Right atrium auricular region (tissue), 2 donors: ENCODE measurements around the gene RAB44. TPM values are rescaled to one million over a fixed set of nuclear protein-coding genes. Genes with fewer than 3 reads are reported as not detected.

Source experiments
- DNase-seq: peaks from one replicate; pipeline ENCODE4 v3.0.0-alpha.2; 2019; ENCODE audit warnings: low spot score
- H3K27ac ChIP-seq, 2 donors: fragments of 200-600 bp; sonication (generic); 1 replicate in 1 of 2; 2 replicates in 1 of 2; pipeline ENCODE4 v1.5.1; 2016 to 2019
- H3K27me3 ChIP-seq, 2 donors: fragments of 200-600 bp; sonication (generic); one replicate each; pipeline versions ENCODE4 v1.5.1 to v1.6.0; 2017 to 2019
- H3K36me3 ChIP-seq: fragments of 200-600 bp; sonication (generic); one replicate; pipeline ENCODE4 v1.5.1; 2016
- H3K4me1 ChIP-seq, 2 donors: fragments of 200-600 bp; sonication (generic); one replicate each; pipeline versions ENCODE4 v1.5.1 to v1.6.0; 2017 to 2019
- H3K4me3 ChIP-seq, 2 donors: fragments of 200-600 bp; sonication (generic); 1 replicate in 1 of 2; 2 replicates in 1 of 2; pipeline ENCODE4 v1.5.1; 2017 to 2019; ENCODE audit warnings: mild to moderate bottlenecking in 1 of 2, moderate library complexity in 1 of 2
- H3K9me3 ChIP-seq, 2 donors: fragments of 200-600 bp; sonication (generic); one replicate each; pipeline ENCODE4 v1.5.1; 2019
- total RNA-seq, 2 donors: library from RNA; depleted of rRNA; stranded (reverse); fragments of >200 nt; gene quantifications; one replicate each; pipeline ENCODE4 v1.1.0, GENCODE V29; 2016
- TF ChIP-seq, protein P1 (sequence below), 2 donors: fragments of 200-600 bp; sonication (generic); IDR thresholded peaks; one replicate each; pipeline ENCODE4 v1.5.1; 2019; ENCODE audit warnings: antibody characterized with exemption in 2 of 2

The RAB44 gene
- total RNA-seq, 2 donors from 2014 or later: 0.12 TPM; not detected in 1

DNA sequence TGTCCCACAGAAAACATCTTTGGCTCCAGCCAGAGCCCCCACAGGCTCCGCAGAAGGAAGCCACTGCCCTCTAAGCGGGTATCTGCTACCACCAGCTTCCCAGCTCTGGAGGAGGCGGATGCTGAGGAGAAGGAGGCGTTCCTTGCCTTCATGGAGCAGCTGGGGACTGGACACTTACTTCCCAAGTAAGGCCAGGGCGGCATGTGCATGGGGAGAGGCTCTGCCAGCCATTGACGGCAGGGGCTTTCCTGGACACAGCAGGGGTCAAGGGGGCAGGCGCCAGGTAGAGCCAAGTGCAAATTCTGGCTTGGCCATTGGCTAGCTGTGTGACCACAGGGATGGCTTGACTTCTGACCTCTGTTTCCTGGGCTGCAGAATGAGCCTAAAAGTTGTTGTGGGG, 17.8 kb downstream of the RAB44 start:
- no peaks in the 10 kb centered on the region for H3K36me3 ChIP-seq
- H3K9me3 ChIP-seq: no peaks in the 10 kb centered on the region
- no peak for DNase-seq
- TF ChIP-seq, protein P1, sequence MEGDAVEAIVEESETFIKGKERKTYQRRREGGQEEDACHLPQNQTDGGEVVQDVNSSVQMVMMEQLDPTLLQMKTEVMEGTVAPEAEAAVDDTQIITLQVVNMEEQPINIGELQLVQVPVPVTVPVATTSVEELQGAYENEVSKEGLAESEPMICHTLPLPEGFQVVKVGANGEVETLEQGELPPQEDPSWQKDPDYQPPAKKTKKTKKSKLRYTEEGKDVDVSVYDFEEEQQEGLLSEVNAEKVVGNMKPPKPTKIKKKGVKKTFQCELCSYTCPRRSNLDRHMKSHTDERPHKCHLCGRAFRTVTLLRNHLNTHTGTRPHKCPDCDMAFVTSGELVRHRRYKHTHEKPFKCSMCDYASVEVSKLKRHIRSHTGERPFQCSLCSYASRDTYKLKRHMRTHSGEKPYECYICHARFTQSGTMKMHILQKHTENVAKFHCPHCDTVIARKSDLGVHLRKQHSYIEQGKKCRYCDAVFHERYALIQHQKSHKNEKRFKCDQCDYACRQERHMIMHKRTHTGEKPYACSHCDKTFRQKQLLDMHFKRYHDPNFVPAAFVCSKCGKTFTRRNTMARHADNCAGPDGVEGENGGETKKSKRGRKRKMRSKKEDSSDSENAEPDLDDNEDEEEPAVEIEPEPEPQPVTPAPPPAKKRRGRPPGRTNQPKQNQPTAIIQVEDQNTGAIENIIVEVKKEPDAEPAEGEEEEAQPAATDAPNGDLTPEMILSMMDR (IDR thresholded peaks at IDR 0.05): no peak
- H3K4me1 ChIP-seq: no peaks in the 10 kb centered on the region
- no peak overlapping the region for H3K4me3 ChIP-seq
- H3K27ac ChIP-seq: no peak overlapping the region
- no peaks in the 10 kb centered on the region for H3K27me3 ChIP-seq

DNA sequence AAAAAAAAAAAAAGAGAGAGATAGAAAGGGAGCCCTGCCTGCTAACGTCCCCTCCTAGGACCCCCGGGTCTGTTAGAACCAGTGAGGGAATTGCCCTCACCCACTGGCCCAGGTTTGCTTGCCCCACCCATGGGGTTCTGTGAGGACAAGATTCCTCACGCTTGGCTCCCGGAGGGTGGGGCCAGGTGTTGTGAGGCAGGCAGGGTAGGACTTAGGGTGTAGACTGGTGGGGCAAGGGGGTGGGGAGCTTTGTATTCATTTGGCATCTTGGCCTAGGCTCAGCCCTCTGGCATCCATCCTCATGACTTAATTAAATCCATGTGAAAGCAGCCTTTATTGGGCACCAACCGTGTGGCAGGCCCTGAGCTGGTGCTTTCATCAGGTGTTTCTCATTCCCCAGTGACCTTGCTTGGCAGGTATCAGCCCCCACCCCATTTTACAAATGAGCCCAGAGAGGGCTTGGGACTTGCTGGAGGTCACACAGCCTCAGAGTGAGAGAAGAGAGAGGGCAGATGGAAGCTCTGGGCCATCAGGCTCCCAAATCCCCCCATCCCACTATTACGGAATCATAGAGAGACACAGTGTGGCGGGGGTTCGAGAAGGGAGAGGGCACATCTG, 19.0 kb downstream of the RAB44 start:
- Histone ChIP-seq H3K4me3 (no peak overlapping the region), H3K4me1 (no peaks in the 10 kb centered on the region), H3K36me3 (no peaks in the 10 kb centered on the region), H3K9me3 (no peaks in the 10 kb centered on the region), H3K27ac (no peak overlapping the region), H3K27me3 (no peaks in the 10 kb centered on the region)
- TF ChIP-seq, protein P1 (IDR thresholded peaks at IDR 0.05): no peak
- DNase-seq: no peak

DNA sequence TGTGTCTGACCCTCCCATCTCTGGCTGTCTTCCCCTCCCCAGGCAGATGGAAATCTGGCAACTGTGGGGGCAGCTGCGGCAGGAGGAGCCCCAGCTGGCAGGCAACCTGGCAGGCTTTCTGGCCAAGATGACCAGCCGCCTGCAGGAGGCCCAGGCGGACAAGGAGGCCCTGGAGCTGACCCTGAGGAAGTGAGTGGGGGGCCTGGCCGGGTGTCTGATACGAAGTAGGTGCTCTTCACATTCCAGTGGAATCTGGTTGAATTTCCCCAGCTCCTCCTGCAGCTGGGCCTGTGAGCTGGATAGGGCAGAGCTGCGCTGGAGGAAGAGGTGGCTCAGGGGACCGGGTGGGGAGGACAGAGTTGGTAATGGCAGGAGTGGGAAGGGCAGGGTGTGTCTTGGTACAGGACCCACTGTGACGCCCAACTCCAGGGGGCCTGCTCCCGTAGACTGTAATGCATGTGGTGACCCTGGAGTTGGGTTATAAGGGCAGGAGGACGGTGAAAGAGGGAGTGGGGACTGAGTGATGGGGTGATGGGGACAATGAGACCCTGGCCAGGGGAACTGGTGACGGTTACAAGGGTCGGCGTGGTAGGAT, 19.7 kb downstream of the RAB44 start:
- no peak for DNase-seq
- TF ChIP-seq, protein P1 (IDR thresholded peaks at IDR 0.05): no peak
- no peak overlapping the region for H3K27ac ChIP-seq
- H3K27me3 ChIP-seq: no peaks in the 10 kb centered on the region
- H3K4me1 ChIP-seq: no peaks in the 10 kb centered on the region
- H3K9me3 ChIP-seq: no peaks in the 10 kb centered on the region
- H3K4me3 ChIP-seq: no peak overlapping the region
- H3K36me3 ChIP-seq: no peaks in the 10 kb centered on the region

DNA sequence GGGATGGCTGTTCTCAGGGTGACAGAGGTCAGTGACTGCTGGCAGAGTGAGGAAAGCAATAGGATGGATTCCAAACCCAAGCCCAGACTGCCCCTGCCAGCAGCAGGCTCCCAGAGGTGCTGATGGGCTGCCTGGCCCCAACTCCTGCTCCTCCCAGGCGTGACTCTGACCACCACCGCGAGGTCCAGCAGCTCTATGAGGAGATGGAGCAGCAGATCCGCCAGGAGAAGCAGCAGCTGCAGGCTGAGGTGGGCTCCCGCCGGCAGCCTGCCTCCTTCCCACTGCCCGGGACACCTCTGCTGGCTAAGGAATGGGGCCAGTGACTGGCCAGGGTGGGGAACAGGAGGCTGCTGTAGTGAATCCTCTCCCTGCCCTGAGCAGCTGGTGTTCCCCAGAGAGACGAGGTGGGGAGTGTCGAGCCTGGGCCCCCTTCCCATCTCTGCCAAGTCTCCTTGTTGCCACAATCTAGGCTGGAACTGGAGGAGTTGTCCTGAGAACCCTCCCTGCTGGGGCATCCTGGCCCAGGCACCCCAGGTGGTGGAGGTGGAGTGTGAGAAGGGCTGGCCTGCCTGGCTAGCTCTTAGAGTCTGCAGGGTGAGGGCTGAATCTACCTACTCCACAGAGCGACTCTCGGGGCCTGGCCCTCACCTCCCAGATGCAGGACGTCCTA, 20.4 kb downstream of the RAB44 start:
- Histone ChIP-seq H3K4me3 (no peak overlapping the region), H3K36me3 (no peaks in the 10 kb centered on the region), H3K27me3 (no peaks in the 10 kb centered on the region), H3K4me1 (no peaks in the 10 kb centered on the region), H3K9me3 (no peaks in the 10 kb centered on the region), H3K27ac (no peak overlapping the region)
- TF ChIP-seq, protein P1 (IDR thresholded peaks at IDR 0.05): no peak
- no peak for DNase-seq

DNA sequence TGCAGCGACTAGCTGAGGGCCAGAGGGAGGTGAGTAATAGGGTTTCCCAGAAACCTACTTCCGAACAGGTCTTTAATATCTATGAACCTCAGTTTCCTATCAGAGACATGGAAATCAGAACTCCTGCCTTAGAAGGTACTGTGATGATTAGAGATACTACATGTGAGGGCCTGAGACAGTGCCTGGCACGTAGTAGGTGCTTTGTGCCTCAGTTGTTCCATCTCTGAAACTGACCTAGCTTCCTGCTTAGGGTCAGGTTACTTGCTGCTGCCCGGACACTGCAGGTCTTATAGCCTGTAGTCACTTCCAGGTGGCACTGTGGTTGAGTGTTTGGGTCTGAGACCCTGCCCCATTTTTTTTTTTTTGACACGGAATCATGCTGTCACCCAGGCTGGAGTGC, 20.9 kb downstream of the RAB44 start:
- no peaks in the 10 kb centered on the region for H3K27me3 ChIP-seq
- no peak overlapping the region for H3K4me3 ChIP-seq
- no peaks in the 10 kb centered on the region for H3K36me3 ChIP-seq
- TF ChIP-seq, protein P1 (IDR thresholded peaks at IDR 0.05): no peak
- H3K9me3 ChIP-seq: no peaks in the 10 kb centered on the region
- H3K4me1 ChIP-seq: no peaks in the 10 kb centered on the region
- DNase-seq: no peak
- H3K27ac ChIP-seq: no peak overlapping the region
